GM12878 (cell line): ENCODE measurements around the gene IL22RA2. TPM values are rescaled to one million over a fixed set of nuclear protein-coding genes. Genes with fewer than 3 reads are reported as not detected.
A peak's percentile ranks its signal among the peaks of the same experiment; 100 is the strongest.

Source experiments
- CTCF ChIP-seq, 3 experiments: IDR thresholded peaks in 2 of 3; conservative IDR thresholded peaks in 1 of 3; 2 replicates each; pipeline ENCODE4 v1.5.1; 2011; ENCODE audit warnings: low read depth in 3 of 3, low read length in 3 of 3, mild to moderate bottlenecking in 3 of 3, control low read depth in 2 of 3, moderate library complexity in 2 of 3, inconsistent platforms in 1 of 3, mixed read lengths in 1 of 3; ENCODE audit not compliant: control insufficient read depth in 2 of 3, insufficient read depth in 1 of 3; ENCODE audit errors: extremely low read depth in 1 of 3
- DPF2 ChIP-seq: fragments of 450-650 bp; IDR thresholded peaks from 2 replicates; pipeline ENCODE4 v1.6.1; 2017; ENCODE audit warnings: mild to moderate bottlenecking
- GABPA ChIP-seq: IDR thresholded peaks from 2 replicates; pipeline ENCODE4 v1.6.1; 2014; ENCODE audit warnings: antibody characterized with exemption, low read depth, mild to moderate bottlenecking, inconsistent platforms
- MTA3 ChIP-seq: IDR thresholded peaks from 2 replicates; pipeline ENCODE4 v1.6.1; 2012; ENCODE audit warnings: low read length, inconsistent platforms, borderline replicate concordance
- NR2C2 ChIP-seq: IDR thresholded peaks from 2 replicates; pipeline ENCODE4 v1.6.1; 2011; ENCODE audit warnings: borderline replicate concordance, low read depth; ENCODE audit not compliant: control insufficient read depth, insufficient read length
- PKNOX1 ChIP-seq: fragments of 450-650 bp; IDR thresholded peaks from 2 replicates; pipeline ENCODE4 v1.6.1; 2016; ENCODE audit warnings: mild to moderate bottlenecking
- POLR2AphosphoS5 ChIP-seq: IDR thresholded peaks from 2 replicates; pipeline ENCODE4 v1.6.1; 2011; ENCODE audit warnings: mild to moderate bottlenecking, low read length, inconsistent platforms
- RBBP5 ChIP-seq: fragments of 200-600 bp; sonication (generic); conservative IDR thresholded peaks from 2 replicates; pipeline ENCODE4 v1.6.1; 2016
- ZNF384 ChIP-seq: IDR thresholded peaks from 2 replicates; pipeline ENCODE4 v1.6.1; 2012; ENCODE audit warnings: low read depth, mild to moderate bottlenecking, low read length, improper control_type of control experiment, borderline replicate concordance
- polyA plus RNA-seq, 11 experiments: library from polyadenylated mRNA; depleted of rRNA in 4 of 11; unstranded in 6 of 11; stranded (reverse) in 5 of 11; fragments of >200 nt; fragmentation: Nextera tagmentation in 4 of 11; fragmentation: Illumina TruSeq in 1 of 11; extraction: Ambion mirVana in 4 of 11; extraction: Trizol in 1 of 11; gene quantifications; 1 replicate in 1 of 11; 2 replicates in 10 of 11; pipeline versions ENCODE4 v1.2.1 to v1.2.3, GENCODE V29; 2011 to 2016; ENCODE audit warnings: inconsistent platforms in 2 of 11, missing spikeins in 2 of 11, low read depth in 1 of 11
- total RNA-seq, 4 experiments: library from RNA; depleted of rRNA in 3 of 4; stranded (reverse); fragments of >200 nt in 3 of 4; fragmentation: Illumina TruSeq in 1 of 4; extraction: Trizol in 1 of 4; gene quantifications; 2 replicates each; pipeline versions ENCODE4 v1.2.1 to v1.2.3, GENCODE V29; 2013 to 2021

IL22RA2 gene
- total and polyA plus RNA-seq, 10 of the 15 experiments (the other 5 are each of a cell fraction or from before 2014, with no cell fraction given) = 0.05 to 0.22 (median 0.09) TPM; not detected in 3

- TF ChIP-seq CTCF (IDR thresholded peaks at IDR 0.05 in 2 of 3, conservative IDR thresholded peaks at IDR 0.05 in 1 of 3; ENCODE audit: control insufficient read depth in 2 of 3, extremely low read depth in 1 of 3, insufficient read depth in 1 of 3, low read depth in 3 of 3, low read length in 3 of 3) = no peak
- no peak for TF ChIP-seq PKNOX1
- no peak for TF ChIP-seq NR2C2
- 0 out of 2 replicates have a peak, but pooled peaks have one; percentile 15 for TF ChIP-seq DPF2
- TF ChIP-seq RBBP5 = no peak
- TF ChIP-seq POLR2AphosphoS5 = no peak
- no peak for TF ChIP-seq ZNF384
- no peak for TF ChIP-seq MTA3
- TF ChIP-seq GABPA = no peak
These were observed 68.5 kb downstream of the IL22RA2 start (continued) for GRCh38 chr6:137104926-137105325.
